Tibial nerve (tissue), 4 donors: Measurements from ENCODE around the gene B4GALNT1. TPM values are rescaled to one million over a fixed set of nuclear protein-coding genes. Genes with fewer than 3 reads are reported as not detected.
A peak's percentile ranks its signal among the peaks of the same experiment; 100 is the strongest.
"Not testable (repeated sequence)": the region's sequence is repeated elsewhere in the genome, so short reads cannot be mapped to it uniquely, and the experiment has no call there.

Source experiments
- DNase-seq, 2 donors: peaks; one replicate each; pipeline ENCODE4 v3.0.0-alpha.2; 2019; ENCODE audit warnings: low spot score in 2 of 2
- H3K27ac ChIP-seq, 4 donors: fragments of 200-600 bp; sonication (generic) in 3 of 4; one replicate each; pipeline ENCODE4 v1.5.1; 2017 to 2019; ENCODE audit warnings: mild to moderate bottlenecking in 1 of 4
- H3K27me3 ChIP-seq, 2 donors: fragments of 200-600 bp; sonication (generic) in 1 of 2; one replicate each; pipeline versions ENCODE4 v1.5.1 to v1.6.0; 2017 to 2019
- H3K36me3 ChIP-seq, 3 donors: fragments of 200-600 bp; sonication (generic); one replicate each; pipeline ENCODE4 v1.5.1; 2018 to 2019
- H3K4me1 ChIP-seq, 4 donors: fragments of 200-600 bp; sonication (generic) in 3 of 4; one replicate each; pipeline ENCODE4 v1.5.1; 2017 to 2019
- H3K4me3 ChIP-seq, 4 donors: fragments of 200-600 bp; sonication (generic) in 3 of 4; one replicate each; pipeline ENCODE4 v1.5.1; 2017 to 2019; ENCODE audit warnings: mild to moderate bottlenecking in 1 of 4, moderate library complexity in 1 of 4
- H3K9me3 ChIP-seq, 4 donors: fragments of 200-600 bp; sonication (generic) in 3 of 4; one replicate each; pipeline ENCODE4 v1.5.1; 2017 to 2019
- CTCF ChIP-seq, 5 experiments: fragments of 200-600 bp in 3 of 5; fragments of 450-650 bp in 2 of 5; sonication (generic) in 3 of 5; IDR thresholded peaks; one replicate each; pipeline ENCODE4 v1.5.1; 2016 to 2019; ENCODE audit warnings: antibody characterized with exemption in 5 of 5, mild to moderate bottlenecking in 3 of 5, moderate library complexity in 2 of 5
- EP300 ChIP-seq, 2 donors: sonication (generic); formaldehyde crosslinking; IDR thresholded peaks; one replicate each; pipeline ENCODE4 v1.6.1; 2017; ENCODE audit warnings: antibody characterized with exemption in 2 of 2, mild to moderate bottlenecking in 1 of 2
- POLR2A ChIP-seq, 2 donors: fragments of 450-650 bp; IDR thresholded peaks; one replicate each; pipeline ENCODE4 v1.6.1; 2017; ENCODE audit warnings: antibody characterized with exemption in 2 of 2, mild to moderate bottlenecking in 2 of 2, moderate library complexity in 2 of 2
- WGBS, 2 donors: methylation state at CpG; one replicate each; pipeline ENCODE4 v1.1.5; 2018; 5-methylcytosine and 5-hydroxymethylcytosine counted together
- total RNA-seq, 4 donors: library from RNA; depleted of rRNA; stranded (reverse); fragments of >200 nt; gene quantifications; one replicate each; pipeline ENCODE4 v1.1.0, GENCODE V29; 2016

B4GALNT1 gene
- total RNA-seq, 4 donors from 2014 or later: 14.5 to 43.8 (median 16.8) TPM

GRCh38 chr12:57666897-57667296, 33.9 kb upstream of the B4GALNT1 start:
- 72% methylated on average over 5 of the region's 5 CpGs for WGBS, 2 donors
- H3K36me3 ChIP-seq: no peaks in the 10 kb centered on the region

GRCh38 chr12:57665066-57665820, 32.2 kb upstream of the B4GALNT1 start:
- DNase-seq, H3K9me3 ChIP-seq, H3K27me3 ChIP-seq, H3K36me3 ChIP-seq, H3K4me3 ChIP-seq, H3K27ac ChIP-seq, H3K4me1 ChIP-seq: not testable (repeated sequence)
- 87 to 89% methylated on average over 22 to 30 of the region's 34 CpGs for WGBS, 2 donors

More at GRCh38 chr12:57666897-57667296, 33.9 kb upstream of the B4GALNT1 start:
- no peak for TF ChIP-seq CTCF (IDR thresholded peaks at IDR 0.05)
- TF ChIP-seq POLR2A (IDR thresholded peaks at IDR 0.05): no peak
- no peak for TF ChIP-seq EP300 (IDR thresholded peaks at IDR 0.05)
- no peak for DNase-seq
- Histone ChIP-seq H3K9me3 (no peaks in the 10 kb centered on the region), H3K27me3 (peaks cover 0 to 7% of the 10 kb centered on the region in 2 donors), H3K27ac (no peak overlapping the region), H3K4me3 (no peak overlapping the region), H3K4me1 (no peaks in the 10 kb centered on the region)

- WGBS, 2 donors: 84 to 85% methylated on average over 4 of the region's 4 CpGs
- no peaks in the 10 kb centered on the region for H3K36me3 ChIP-seq
- DNase-seq: no peak
- H3K4me3 ChIP-seq: no peak overlapping the region
- H3K9me3 ChIP-seq: no peaks in the 10 kb centered on the region
- TF ChIP-seq CTCF (IDR thresholded peaks at IDR 0.05): no peak
- no peak for TF ChIP-seq POLR2A (IDR thresholded peaks at IDR 0.05)
- TF ChIP-seq EP300 (IDR thresholded peaks at IDR 0.05): no peak
- peaks cover 0 to 11% (median 0%) of the 10 kb centered on the region in 4 donors for H3K4me1 ChIP-seq
- H3K27ac ChIP-seq: no peak overlapping the region
- H3K27me3 ChIP-seq: no peaks in the 10 kb centered on the region
Observed at GRCh38 chr12:57661376-57661775, 28.4 kb upstream of the B4GALNT1 start.

GRCh38 chr12:57658890-57659289, 25.9 kb upstream of the B4GALNT1 start:
- Histone ChIP-seq H3K9me3 (no peaks in the 10 kb centered on the region), H3K36me3 (no peaks in the 10 kb centered on the region)
- 55 to 65% methylated on average over 3 of the region's 3 CpGs for WGBS, 2 donors

GRCh38 chr12:57657744-57658143, 24.7 kb upstream of the B4GALNT1 start:
- TF ChIP-seq CTCF (IDR thresholded peaks at IDR 0.05) (no peak), EP300 (IDR thresholded peaks at IDR 0.05) (peak in 1 of 2 donors; percentile 26), POLR2A (IDR thresholded peaks at IDR 0.05) (no peak)
- no peaks in the 10 kb centered on the region for H3K36me3 ChIP-seq
- 59 to 70% methylated on average over 3 of the region's 3 CpGs for WGBS, 2 donors
- H3K4me1 ChIP-seq: peaks cover 0 to 11% (median 0%) of the 10 kb centered on the region in 4 donors
- no peak overlapping the region for H3K4me3 ChIP-seq
- no peaks in the 10 kb centered on the region for H3K9me3 ChIP-seq
- H3K27me3 ChIP-seq: no peaks in the 10 kb centered on the region
- peak in 1 of 2 donors; percentile 68 for DNase-seq
- peak overlapping the region in 1 of 4 donors; percentile 7 for H3K27ac ChIP-seq

More at GRCh38 chr12:57658890-57659289, 25.9 kb upstream of the B4GALNT1 start:
- Histone ChIP-seq H3K27ac (no peak overlapping the region), H3K4me1 (peaks cover 0 to 11% (median 0%) of the 10 kb centered on the region in 4 donors), H3K4me3 (no peak overlapping the region), H3K27me3 (no peaks in the 10 kb centered on the region)
- DNase-seq: no peak
- TF ChIP-seq CTCF (IDR thresholded peaks at IDR 0.05) (no peak), EP300 (IDR thresholded peaks at IDR 0.05) (no peak), POLR2A (IDR thresholded peaks at IDR 0.05) (no peak)

GRCh38 chr12:57656408-57656807, 23.4 kb upstream of the B4GALNT1 start:
- H3K27ac ChIP-seq, H3K4me3 ChIP-seq, DNase-seq, H3K9me3 ChIP-seq, H3K27me3 ChIP-seq, H3K36me3 ChIP-seq: not testable (repeated sequence)
- WGBS, 2 donors: 71 to 80% methylated on average over 4 of the region's 4 CpGs
- H3K4me1 ChIP-seq: peaks cover 0 to 11% (median 0%) of the 10 kb centered on the region in 4 donors
